Posterior vena cava (tissue), 2 donors: Measurements from ENCODE around the gene CLIC4. TPM values are rescaled to one million over a fixed set of nuclear protein-coding genes. Genes with fewer than 3 reads are reported as not detected.
"Not testable (repeated sequence)": the region's sequence is repeated elsewhere in the genome, so short reads cannot be mapped to it uniquely, and the experiment has no call there.

Experiments used
- DNase-seq: peaks from one replicate; pipeline ENCODE4 v3.0.0-alpha.2; 2020; ENCODE audit warnings: low spot score
- intact Hi-C, 2 donors: fragments of 100-400 bp; cut with DNase I; formaldehyde crosslinking; loops; one replicate each; pipeline versions ENCODE4 v1.14.1 to v1.14.2; 2022 to 2023
- total RNA-seq, 2 donors: library from RNA; stranded (reverse); fragmentation: NEBNext Ultra II Directional; extraction: Animal tissue kit (Norgen Biotek cat#: 25700); gene quantifications; one replicate each; pipeline ENCODE4 v1.2.1, GENCODE V29; 2021
- donor health status: DM: yes; HTN: yes; CAD: no.
- donor health status: DM: yes; HTN: yes; CAD: no.

The CLIC4 gene
- total RNA-seq, 2 donors from 2014 or later, result 566 to 848 TPM

- intact Hi-C loops, result loop anchor here in 1 of 2 donors (10.0 kb wide), 1 partner anchor 53 kb away; no protein-coding TSS in a partner anchor
Observed at GRCh38 chr1:24737368-24738117, 7.7 kb upstream of the CLIC4 start.

DNA sequence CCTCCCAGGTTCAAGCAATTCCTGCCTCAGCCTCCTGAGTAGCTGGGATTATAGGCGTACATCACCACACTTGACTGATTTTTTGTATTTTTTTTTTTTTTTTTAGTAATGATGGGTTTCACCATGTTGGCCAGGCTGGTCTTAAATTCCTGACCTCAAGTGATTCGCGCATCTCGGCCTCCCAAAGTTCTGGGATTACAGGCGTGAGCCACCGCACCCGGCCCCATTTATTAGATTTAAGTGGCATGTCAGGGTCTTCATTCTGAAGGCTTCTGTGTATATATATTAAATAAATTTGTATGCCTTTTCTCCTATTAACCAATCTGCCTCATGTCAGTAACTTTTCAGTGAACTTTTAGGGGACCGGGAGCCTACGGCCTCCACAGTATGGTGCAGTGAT is 6.0 kb upstream of the CLIC4 start:
- DNase-seq, result peak; percentile 10
- intact Hi-C loops, result loop anchor here in 1 of 2 donors (10.0 kb wide), 1 partner anchor 54 kb away; no protein-coding TSS in a partner anchor

More at GRCh38 chr1:24737368-24738117, 7.7 kb upstream of the CLIC4 start:
- DNase-seq, result peak; percentile 22

GRCh38 chr1:24742090-24742938 is 2.9 kb upstream of the CLIC4 start:
- intact Hi-C loops, result loop anchor here in 1 of 2 donors (5.0 kb wide), 1 partner anchor 55 kb away; no protein-coding TSS in a partner anchor
- peak; percentile 11 for DNase-seq

GRCh38 chr1:24743404-24744211 is 1.6 kb upstream of the CLIC4 start:
- peak; percentile 49 for DNase-seq
- intact Hi-C loops, result loop anchor here in 1 of 2 donors (5.0 kb wide), 1 partner anchor 56 kb away; no protein-coding TSS in a partner anchor

- intact Hi-C loops, result no loop called here
- DNase-seq, result peak; percentile 86
Observed at GRCh38 chr1:24745711-24746413, 615 bp downstream of the CLIC4 start.

GRCh38 chr1:24748191-24749121 is 3.2 kb downstream of the CLIC4 start:
- intact Hi-C loops, result no loop called here
- DNase-seq, result no peak

DNA sequence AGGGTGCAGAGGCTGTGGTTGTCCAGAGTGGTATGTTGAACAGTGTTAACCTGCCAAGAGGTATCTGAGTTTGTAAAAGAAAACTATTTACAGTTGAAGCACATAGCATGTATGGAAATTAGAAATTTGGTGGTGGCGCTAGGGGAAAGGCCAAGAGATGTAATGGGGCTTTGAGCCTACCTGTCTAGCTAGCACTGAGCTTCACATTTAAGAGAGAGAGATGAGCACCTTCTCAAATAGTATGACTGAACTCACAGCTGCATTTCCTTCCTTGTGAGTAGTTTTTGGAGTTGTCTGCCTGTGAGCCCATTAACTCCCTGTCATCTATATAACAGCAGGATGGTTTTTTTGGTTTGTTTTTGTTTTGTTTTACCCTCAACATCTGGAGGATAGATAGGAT is 4.0 kb downstream of the CLIC4 start:
- intact Hi-C loops, result no loop called here
- no peak for DNase-seq

- DNase-seq, result no peak
- intact Hi-C loops, result loop anchor here (5.0 to 10.0 kb wide), 3 partner anchors 55 to 1325 kb away; partner anchors contain the start of gene RPL11 (in 1 of the 2)
Observed at GRCh38 chr1:24749886-24750285, 4.6 kb downstream of the CLIC4 start.

- intact Hi-C loops, result loop anchor here (5.0 to 10.0 kb wide), 3 partner anchors 53 to 1323 kb away; partner anchors contain the start of gene RPL11 (in 1 of the 2)
- no peak for DNase-seq
Observed at GRCh38 chr1:24751833-24752232, 6.6 kb downstream of the CLIC4 start.

- no peak for DNase-seq
- intact Hi-C loops, result loop anchor here (5.0 to 10.0 kb wide), 3 partner anchors 52 to 1322 kb away; partner anchors contain the start of gene RPL11 (in 1 of the 2)
Observed at GRCh38 chr1:24752305-24752704, 7.1 kb downstream of the CLIC4 start.

DNA sequence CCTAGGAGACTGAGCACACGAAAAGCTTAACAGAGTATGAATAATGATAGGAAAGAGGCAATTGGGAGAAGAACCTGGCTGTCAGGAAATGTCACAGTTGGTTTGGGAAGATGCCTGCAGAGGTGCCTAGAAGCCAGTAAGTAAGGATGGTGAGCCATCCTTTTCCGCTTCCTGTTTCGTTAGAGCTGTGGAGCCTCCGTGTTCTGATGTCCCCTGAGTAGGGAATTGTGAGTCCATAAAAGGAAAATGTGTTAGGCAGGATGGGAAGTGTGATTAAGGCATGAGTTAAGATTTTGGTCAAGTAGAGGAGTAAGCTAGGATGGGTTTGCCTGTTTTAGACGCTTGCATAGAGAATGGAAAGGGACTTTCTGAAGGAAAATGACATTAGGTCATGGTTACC is 9.0 kb downstream of the CLIC4 start:
- intact Hi-C loops, result loop anchor here (5.0 to 10.0 kb wide), 3 partner anchors 51 to 1321 kb away; partner anchors contain the start of gene RPL11 (in 1 of the 2)

DNA sequence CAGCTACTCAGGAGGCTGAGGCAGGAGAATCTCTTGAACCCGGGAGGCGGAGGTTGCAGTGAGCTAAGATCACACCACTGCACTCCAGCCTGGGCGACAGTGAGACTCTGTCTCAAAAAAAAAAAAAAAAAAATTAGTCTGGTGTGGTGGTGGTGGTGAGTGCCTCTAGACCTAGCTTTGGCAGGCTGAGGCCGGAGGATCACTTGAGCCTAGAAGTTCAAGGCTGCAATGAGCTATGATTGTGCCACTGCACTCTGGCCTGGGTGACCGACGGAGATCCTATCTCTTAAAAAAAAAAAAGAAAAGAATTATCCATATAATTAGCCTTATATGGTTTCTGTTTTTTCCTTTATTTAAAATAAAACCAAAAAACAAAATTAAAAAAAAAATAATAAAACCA is 10.1 kb downstream of the CLIC4 start:
- intact Hi-C loops, result loop anchor here (10.0 kb wide), 2 partner anchors 49 to 1319 kb away; no protein-coding TSS in a partner anchor
- not testable (repeated sequence) for DNase-seq

More for the DNA sequence above, 9.0 kb downstream of the CLIC4 start:
- DNase-seq, result no peak

- no peak for DNase-seq
- intact Hi-C loops, result loop anchor here (10.0 kb wide), 2 partner anchors 48 to 1318 kb away; no protein-coding TSS in a partner anchor
Observed at GRCh38 chr1:24756395-24756794, 11.1 kb downstream of the CLIC4 start.

DNA sequence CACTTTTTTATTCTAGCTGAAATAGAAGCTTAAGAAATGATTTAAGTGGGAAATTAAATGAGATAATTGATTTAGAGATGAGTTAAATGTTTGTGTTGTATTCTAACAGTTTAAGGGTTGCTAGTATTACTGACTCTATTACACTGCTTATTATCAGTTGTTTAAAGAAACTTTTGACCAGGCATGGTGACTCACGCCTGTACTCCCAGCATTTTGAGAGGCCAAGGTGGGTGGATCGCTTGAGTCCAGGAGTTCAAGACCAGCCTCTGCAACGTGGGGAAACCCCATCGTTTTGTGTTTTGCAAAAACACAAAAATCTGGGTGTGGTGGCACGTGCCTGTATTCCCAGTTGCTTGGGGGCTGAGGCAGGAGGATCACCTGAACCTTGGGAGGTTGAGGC is 14.2 kb downstream of the CLIC4 start:
- intact Hi-C loops, result loop anchor here (10.0 kb wide), 2 partner anchors 45 to 1315 kb away; no protein-coding TSS in a partner anchor
- no peak for DNase-seq

- no peak for DNase-seq
- intact Hi-C loops, result no loop called here
Observed at GRCh38 chr1:24761582-24761981, 16.3 kb downstream of the CLIC4 start.

- intact Hi-C loops, result no loop called here
- DNase-seq, result no peak
Observed at GRCh38 chr1:24762133-24762676, 17.0 kb downstream of the CLIC4 start.

- intact Hi-C loops, result no loop called here
- DNase-seq, result no peak
Observed at GRCh38 chr1:24763671-24764070, 18.4 kb downstream of the CLIC4 start.
